ENCODE measurements around the gene PNMA6A.
"Not testable (repeated sequence)": the region's sequence is repeated elsewhere in the genome, so short reads cannot be mapped to it uniquely, and the experiment has no call there.

Gene PNMA6A

GRCh38 chrX:153113851-153114250 lies 41.6 kb downstream of the PNMA6A start:
- not testable (repeated sequence) for H3K9ac ChIP-seq (ENCODE audit: low read depth, low read length); H3K36me3 ChIP-seq (ENCODE audit: insufficient read depth, low read length); H3K4me1 ChIP-seq (ENCODE audit: insufficient read depth, low read length); H3K9me3 ChIP-seq (ENCODE audit: control insufficient read depth, insufficient read depth, low read length)

- H3K9me3 ChIP-seq (ENCODE audit: control insufficient read depth, insufficient read depth, low read length); H3K36me3 ChIP-seq (ENCODE audit: insufficient read depth, low read length); H3K4me1 ChIP-seq (ENCODE audit: insufficient read depth, low read length); H3K9ac ChIP-seq (ENCODE audit: low read depth, low read length): not testable (repeated sequence)
These were observed 45.5 kb downstream of the PNMA6A start for GRCh38 chrX:153117754-153118153.

GRCh38 chrX:153120230-153120629 lies 48.0 kb downstream of the PNMA6A start:
- not testable (repeated sequence) for H3K9ac ChIP-seq (ENCODE audit: low read depth, low read length); H3K4me1 ChIP-seq (ENCODE audit: insufficient read depth, low read length); H3K9me3 ChIP-seq (ENCODE audit: control insufficient read depth, insufficient read depth, low read length); H3K36me3 ChIP-seq (ENCODE audit: insufficient read depth, low read length)

- H3K4me1 ChIP-seq (ENCODE audit: insufficient read depth, low read length); H3K36me3 ChIP-seq (ENCODE audit: insufficient read depth, low read length); H3K9me3 ChIP-seq (ENCODE audit: control insufficient read depth, insufficient read depth, low read length); H3K9ac ChIP-seq (ENCODE audit: low read depth, low read length): not testable (repeated sequence)
These were observed 51.2 kb downstream of the PNMA6A start for GRCh38 chrX:153123468-153123867.

Measured in ES-I3 (cell line).